Fibroblast of lung (primary cell): ENCODE measurements around the gene ZNF570. TPM values are rescaled to one million over a fixed set of nuclear protein-coding genes. Genes with fewer than 3 reads are reported as not detected.

Experiments
- DNase-seq, 2 donors: peaks; one replicate each; pipeline versions ENCODE4 v3.0.0 to v3.0.0-alpha.2; 2010; ENCODE audit warnings: low read depth in 2 of 2
- H2AFZ ChIP-seq: 2 replicates; pipeline ENCODE4 v1.5.1; 2012; ENCODE audit warnings: low read length, control low read depth, inconsistent platforms
- H3K27ac ChIP-seq: 2 replicates; pipeline ENCODE4 v1.5.1; 2011; ENCODE audit warnings: low read length, control low read depth; ENCODE audit not compliant: insufficient read depth
- H3K27me3 ChIP-seq: 2 replicates; pipeline ENCODE4 v1.5.1; 2011; ENCODE audit warnings: mild to moderate bottlenecking, low read length; ENCODE audit not compliant: control insufficient read depth, insufficient read depth
- H3K36me3 ChIP-seq: 2 replicates; pipeline ENCODE4 v1.5.1; 2011; ENCODE audit warnings: low read length; ENCODE audit not compliant: control insufficient read depth, insufficient read depth
- H3K4me1 ChIP-seq: 2 replicates; pipeline ENCODE4 v1.5.1; 2011; ENCODE audit warnings: low read length; ENCODE audit not compliant: control insufficient read depth, insufficient read depth; ENCODE audit errors: extremely low read depth
- H3K4me2 ChIP-seq: 2 replicates; pipeline ENCODE4 v1.5.1; 2011; ENCODE audit warnings: low read length, control low read depth; ENCODE audit not compliant: insufficient read depth; ENCODE audit errors: extremely low read depth
- H3K4me3 ChIP-seq, 4 experiments: fragments of 200-600 bp in 1 of 4; sonication (generic) in 1 of 4; replicated peaks in 1 of 4; 2 replicates each; pipeline ENCODE4 v1.5.1; 2011 to 2016; ENCODE audit warnings: low read length in 4 of 4, low read depth in 3 of 4, mild to moderate bottlenecking in 3 of 4, control low read depth in 2 of 4, inconsistent platforms in 1 of 4, mixed read lengths in 1 of 4; ENCODE audit not compliant: insufficient read depth in 1 of 4; ENCODE audit errors: control extremely low read depth in 1 of 4
- H3K79me2 ChIP-seq: 2 replicates; pipeline ENCODE4 v1.5.1; 2012; ENCODE audit warnings: mild to moderate bottlenecking, low read length, inconsistent platforms; ENCODE audit not compliant: control insufficient read depth, insufficient read depth
- H3K9ac ChIP-seq: 2 replicates; pipeline ENCODE4 v1.5.1; 2011; ENCODE audit warnings: mild to moderate bottlenecking, low read length, control low read depth; ENCODE audit not compliant: insufficient read depth
- H3K9me3 ChIP-seq: 2 replicates; pipeline ENCODE4 v1.5.1; 2012; ENCODE audit warnings: low read depth, low read length; ENCODE audit not compliant: control insufficient read depth, insufficient read depth
- H4K20me1 ChIP-seq: 2 replicates; pipeline ENCODE4 v1.5.1; 2011; ENCODE audit warnings: low read length; ENCODE audit not compliant: control insufficient read depth, insufficient read depth; ENCODE audit errors: extremely low read depth
- EZH2 ChIP-seq: IDR thresholded peaks from 2 replicates; pipeline ENCODE4 v1.5.1; 2012; ENCODE audit warnings: low read length, control low read depth, mild to moderate bottlenecking; ENCODE audit errors: missing control alignments
- polyA plus RNA-seq, 2 donors: library from polyadenylated mRNA; depleted of rRNA in 1 of 2; stranded (reverse) in 1 of 2; unstranded in 1 of 2; fragments of >200 nt; gene quantifications; 2 replicates each; pipeline ENCODE4 v1.2.1, GENCODE V29; 2011 to 2012; ENCODE audit warnings: missing spikeins in 1 of 2
- total RNA-seq: library from RNA; depleted of rRNA; stranded (reverse); fragments of >200 nt; gene quantifications from 2 replicates; pipeline ENCODE4 v1.2.1, GENCODE V29; 2014
- TF ChIP-seq, protein P1 (sequence below), 2 donors: IDR thresholded peaks in 1 of 2; conservative IDR thresholded peaks in 1 of 2; 1 replicate in 1 of 2; 2 replicates in 1 of 2; pipeline ENCODE4 v1.5.1; 2011 to 2012; ENCODE audit warnings: low read length in 2 of 2, control low read depth in 1 of 2, inconsistent platforms in 1 of 2, low read depth in 1 of 2, mild to moderate bottlenecking in 1 of 2

ZNF570 gene
- total and polyA plus RNA-seq, 2 donors (not counting 1 experiment from before 2014, with no cell fraction given), result 5.8 to 11.7 TPM

DNA sequence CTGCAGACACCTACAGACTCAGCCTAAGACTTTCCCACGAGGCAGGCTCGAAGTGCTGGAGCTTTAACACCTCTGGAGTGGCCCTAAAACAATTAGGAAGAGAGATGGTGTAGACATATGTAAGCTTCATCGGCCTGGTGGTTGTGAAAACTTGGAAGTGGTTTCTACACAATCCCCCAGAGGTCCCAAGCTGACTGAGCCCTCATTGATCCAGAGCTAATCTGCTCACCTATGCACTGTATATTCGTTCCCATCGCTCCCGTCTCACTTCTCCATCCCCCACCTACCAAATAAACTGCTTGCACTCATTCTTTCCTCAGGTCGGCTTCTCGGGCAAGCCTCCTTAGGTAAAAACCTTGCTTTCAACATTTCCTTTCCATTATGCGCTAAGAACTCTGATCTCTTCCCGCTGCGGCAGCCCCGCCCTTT lies 36.8 kb downstream of the ZNF570 start:
- H3K9ac ChIP-seq, result no peak overlapping the region
- DNase-seq, result no peak
- H3K4me3 ChIP-seq, result peak overlapping the region; percentile 57 to 91 (median 69)
- no peaks in the 10 kb centered on the region for H3K4me1 ChIP-seq
- no peaks in the 10 kb centered on the region for H3K36me3 ChIP-seq
- H3K9me3 ChIP-seq, result no peaks in the 10 kb centered on the region
- H3K4me2 ChIP-seq, result peak overlapping the region; percentile 83
- H3K27ac ChIP-seq, result peak overlapping the region; percentile 82
- H3K79me2 ChIP-seq, result no peaks in the 10 kb centered on the region
- H4K20me1 ChIP-seq, result no peaks in the 10 kb centered on the region
- H2AFZ ChIP-seq, result peak overlapping the region; percentile 96
- H3K27me3 ChIP-seq, result no peaks in the 10 kb centered on the region
- no peak for TF ChIP-seq EZH2
- TF ChIP-seq, protein P1, sequence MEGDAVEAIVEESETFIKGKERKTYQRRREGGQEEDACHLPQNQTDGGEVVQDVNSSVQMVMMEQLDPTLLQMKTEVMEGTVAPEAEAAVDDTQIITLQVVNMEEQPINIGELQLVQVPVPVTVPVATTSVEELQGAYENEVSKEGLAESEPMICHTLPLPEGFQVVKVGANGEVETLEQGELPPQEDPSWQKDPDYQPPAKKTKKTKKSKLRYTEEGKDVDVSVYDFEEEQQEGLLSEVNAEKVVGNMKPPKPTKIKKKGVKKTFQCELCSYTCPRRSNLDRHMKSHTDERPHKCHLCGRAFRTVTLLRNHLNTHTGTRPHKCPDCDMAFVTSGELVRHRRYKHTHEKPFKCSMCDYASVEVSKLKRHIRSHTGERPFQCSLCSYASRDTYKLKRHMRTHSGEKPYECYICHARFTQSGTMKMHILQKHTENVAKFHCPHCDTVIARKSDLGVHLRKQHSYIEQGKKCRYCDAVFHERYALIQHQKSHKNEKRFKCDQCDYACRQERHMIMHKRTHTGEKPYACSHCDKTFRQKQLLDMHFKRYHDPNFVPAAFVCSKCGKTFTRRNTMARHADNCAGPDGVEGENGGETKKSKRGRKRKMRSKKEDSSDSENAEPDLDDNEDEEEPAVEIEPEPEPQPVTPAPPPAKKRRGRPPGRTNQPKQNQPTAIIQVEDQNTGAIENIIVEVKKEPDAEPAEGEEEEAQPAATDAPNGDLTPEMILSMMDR (conservative IDR thresholded peaks at IDR 0.05 in 1 of 2, IDR thresholded peaks at IDR 0.05 in 1 of 2; ENCODE audit: low read depth in 1 of 2, low read length in 2 of 2), result no peak

DNA sequence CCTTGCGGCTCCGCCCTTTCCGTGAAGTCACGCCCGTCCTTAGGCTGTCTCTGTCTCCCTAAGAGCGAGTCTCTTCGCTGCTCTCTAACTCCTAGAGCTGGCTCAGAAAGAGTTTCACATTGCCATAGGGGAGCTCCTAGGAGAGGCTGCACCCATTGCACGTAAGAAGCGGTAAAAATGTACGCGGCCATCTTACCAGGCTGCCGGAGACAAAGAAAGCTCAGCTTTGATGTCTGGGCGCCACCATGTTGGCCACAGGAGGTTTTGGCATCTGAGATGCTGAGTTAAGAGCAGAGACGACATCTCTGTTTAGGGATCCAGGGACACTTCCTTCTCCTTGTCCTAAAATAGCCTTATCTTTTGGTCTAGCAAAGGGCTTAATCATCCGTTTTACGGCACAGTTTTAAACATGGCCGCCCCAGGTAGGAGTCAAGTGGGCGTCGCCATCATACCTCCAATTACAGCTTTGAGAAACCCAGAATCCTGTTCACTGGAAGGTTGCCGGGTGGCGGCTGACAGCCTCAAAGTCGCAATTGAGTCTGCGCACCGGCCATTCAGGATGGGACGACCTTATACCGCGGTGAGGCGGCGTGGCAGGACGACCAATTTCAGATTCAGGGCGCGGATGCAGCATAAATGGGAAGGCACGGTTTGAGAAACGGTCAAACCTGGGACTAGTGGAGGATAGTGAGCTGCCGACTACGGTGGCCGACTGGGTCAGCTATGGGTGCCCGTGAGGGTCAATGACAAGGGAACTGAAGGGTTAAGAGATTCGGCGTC lies 37.4 kb downstream of the ZNF570 start, which contains the start of gene ZNF793:
TSS of gene ZNF793 (plus strand) at position 553 of the 780 bp plus-strand sequence. CDS start 16,501 bp downstream, outside the sequence.
- peak within 1 kb of the TSS; percentile 57 to 91 (median 69) for H3K4me3 ChIP-seq
- peak; percentile 89 to 92 for DNase-seq
- peak within 1 kb of the TSS; percentile 82 for H3K27ac ChIP-seq
- peak within 1 kb of the TSS; percentile 69 for H3K9ac ChIP-seq
- no peak for TF ChIP-seq EZH2
- TF ChIP-seq, protein P1 (conservative IDR thresholded peaks at IDR 0.05 in 1 of 2, IDR thresholded peaks at IDR 0.05 in 1 of 2; ENCODE audit: low read depth in 1 of 2, low read length in 2 of 2), result no peak
- no peaks in the 10 kb centered on the region for H3K36me3 ChIP-seq
- peak within 1 kb of the TSS; percentile 83 for H3K4me2 ChIP-seq
- H2AFZ ChIP-seq, result peak within 1 kb of the TSS; percentile 96
- no peaks in the 10 kb centered on the region for H3K79me2 ChIP-seq
- H4K20me1 ChIP-seq, result no peaks in the 10 kb centered on the region
- no peaks in the 10 kb centered on the region for H3K4me1 ChIP-seq
- H3K9me3 ChIP-seq, result no peaks in the 10 kb centered on the region
- H3K27me3 ChIP-seq, result no peaks in the 10 kb centered on the region

DNA sequence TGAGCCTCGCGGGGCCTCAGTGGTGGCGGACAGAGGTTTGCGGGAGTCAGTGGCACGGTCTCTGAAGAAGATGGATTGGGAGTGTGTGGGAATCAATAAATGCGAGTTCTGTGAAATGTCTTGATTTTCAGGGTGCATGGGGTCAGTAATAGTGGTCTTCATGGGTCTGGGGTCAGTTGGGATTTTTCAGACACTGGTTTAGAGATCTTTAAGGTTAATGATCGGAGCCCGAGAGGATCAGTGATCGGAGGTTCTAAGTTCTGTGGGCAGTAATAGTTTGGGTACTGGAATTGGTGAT lies 38.0 kb downstream of the ZNF570 start:
- TF ChIP-seq, protein P1 (conservative IDR thresholded peaks at IDR 0.05 in 1 of 2, IDR thresholded peaks at IDR 0.05 in 1 of 2; ENCODE audit: low read depth in 1 of 2, low read length in 2 of 2), result no peak
- no peak for TF ChIP-seq EZH2
- H3K9me3 ChIP-seq, result no peaks in the 10 kb centered on the region
- H3K27ac ChIP-seq, result peak overlapping the region; percentile 82
- H3K9ac ChIP-seq, result peak overlapping the region; percentile 69
- H4K20me1 ChIP-seq, result no peaks in the 10 kb centered on the region
- peak overlapping the region; percentile 57 to 91 (median 69) for H3K4me3 ChIP-seq
- H3K4me1 ChIP-seq, result no peaks in the 10 kb centered on the region
- no peaks in the 10 kb centered on the region for H3K27me3 ChIP-seq
- H2AFZ ChIP-seq, result peak overlapping the region; percentile 96
- no peaks in the 10 kb centered on the region for H3K36me3 ChIP-seq
- no peaks in the 10 kb centered on the region for H3K79me2 ChIP-seq
- H3K4me2 ChIP-seq, result peak overlapping the region; percentile 83
- DNase-seq, result no peak
